ENCODE data around the gene FST. TPM values are rescaled to one million over a fixed set of nuclear protein-coding genes. Genes with fewer than 3 reads are reported as not detected.

The FST gene
- total and polyA plus RNA-seq, 10 of the 15 experiments (the other 5 are each of a cell fraction or from before 2014, with no cell fraction given) = 0.23 TPM; not detected in 9

DNA sequence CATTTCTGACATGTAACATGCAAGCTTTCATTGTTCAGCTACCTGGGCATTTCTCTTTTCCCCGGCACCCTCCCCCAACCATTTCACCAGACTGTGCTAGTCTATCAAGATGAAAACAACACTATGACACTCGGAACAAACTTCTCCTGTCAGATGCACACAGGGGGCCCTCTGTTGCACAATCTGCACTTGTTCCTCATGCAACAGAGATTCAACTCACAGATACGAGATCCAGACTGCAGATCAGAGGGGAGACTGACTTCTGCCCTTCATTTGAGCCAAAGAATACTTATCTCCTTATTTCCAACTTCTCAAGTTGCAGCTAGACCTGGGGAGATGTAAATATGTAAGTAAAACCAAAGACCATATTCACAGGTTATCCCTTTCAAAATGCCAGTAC lies 15.7 kb upstream of the FST start:
- H2AFZ ChIP-seq (ENCODE audit: control insufficient read depth, low read depth, low read length) = no peak overlapping the region
- DNase-seq (ENCODE audit: low read depth, low spot score) (no peak), ATAC-seq (no peak), FAIRE-seq (no peak)
- H3K36me3 ChIP-seq (ENCODE audit: control insufficient read depth in 2 of 2, insufficient read depth in 2 of 2, low read length in 1 of 2) = no peaks in the 10 kb centered on the region
- H3K27me3 ChIP-seq (replicated peaks in 1 of 2; ENCODE audit: control insufficient read depth in 2 of 2, insufficient read depth in 2 of 2, low read length in 1 of 2) = peaks cover 0 to 5% of the 10 kb centered on the region in 2 experiments; a peak in 1 of 4 replicates
- no peak overlapping the region for H3K4me2 ChIP-seq (ENCODE audit: control insufficient read depth, insufficient read depth)
- BruUV-seq (replicated peaks) = no TSS peak
- no peaks in the 10 kb centered on the region for H3K9me3 ChIP-seq (replicated peaks; ENCODE audit: control insufficient read depth, insufficient read depth, low read length)
- SMC1A ChIA-PET (ENCODE audit: uncharacterized antibody, unreplicated experiment) = no interaction called here
- no peaks in the 10 kb centered on the region for H3K79me2 ChIP-seq (ENCODE audit: control insufficient read depth, insufficient read depth, low read length)
- POLR2A ChIA-PET = no interaction called here
- H3K4me3 ChIP-seq = no peak overlapping the region
- no peak overlapping the region for H3K27ac ChIP-seq (ENCODE audit: control insufficient read depth, insufficient read depth)
- in situ Hi-C loops (cut with MboI) (no loop called here), intact Hi-C loops (cut with micrococcal nuclease; ENCODE audit: unreplicated experiment) (no loop called here)
- no peaks in the 10 kb centered on the region for H4K20me1 ChIP-seq (ENCODE audit: control insufficient read depth, insufficient read depth)
- TF ChIP-seq CHD2 (IDR thresholded peaks at IDR 0.05; ENCODE audit: borderline replicate concordance, low read depth, low read length) (no peak), KLF5 (IDR thresholded peaks at IDR 0.05; ENCODE audit: partially characterized antibody) (no peak), POLR2A (IDR thresholded peaks at IDR 0.05; ENCODE audit: low read depth, low read length) (no peak), MTA3 (IDR thresholded peaks at IDR 0.05; ENCODE audit: borderline replicate concordance, low read length) (no peak), CBX3 (IDR thresholded peaks at IDR 0.05; ENCODE audit: borderline replicate concordance, low read depth) (no peak), IRF4 (IDR thresholded peaks at IDR 0.05; ENCODE audit: low read depth, low read length) (no peak), HDGF (IDR thresholded peaks at IDR 0.05) (no peak)
- TF ChIP-seq, protein P1, sequence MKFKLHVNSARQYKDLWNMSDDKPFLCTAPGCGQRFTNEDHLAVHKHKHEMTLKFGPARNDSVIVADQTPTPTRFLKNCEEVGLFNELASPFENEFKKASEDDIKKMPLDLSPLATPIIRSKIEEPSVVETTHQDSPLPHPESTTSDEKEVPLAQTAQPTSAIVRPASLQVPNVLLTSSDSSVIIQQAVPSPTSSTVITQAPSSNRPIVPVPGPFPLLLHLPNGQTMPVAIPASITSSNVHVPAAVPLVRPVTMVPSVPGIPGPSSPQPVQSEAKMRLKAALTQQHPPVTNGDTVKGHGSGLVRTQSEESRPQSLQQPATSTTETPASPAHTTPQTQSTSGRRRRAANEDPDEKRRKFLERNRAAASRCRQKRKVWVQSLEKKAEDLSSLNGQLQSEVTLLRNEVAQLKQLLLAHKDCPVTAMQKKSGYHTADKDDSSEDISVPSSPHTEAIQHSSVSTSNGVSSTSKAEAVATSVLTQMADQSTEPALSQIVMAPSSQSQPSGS (IDR thresholded peaks at IDR 0.05; ENCODE audit: low read length) = no peak
- CTCF ChIA-PET = interaction anchor here (1.3 to 1.7 kb wide), 2 partner anchors 12 to 13 kb away, joined by 3 to 4 read pairs; no protein-coding TSS in a partner anchor
- H3K9ac ChIP-seq (ENCODE audit: control insufficient read depth, insufficient read depth, low read length) = no peak overlapping the region
- H3K4me1 ChIP-seq (ENCODE audit: control insufficient read depth, insufficient read depth, low read length) = no peaks in the 10 kb centered on the region
- RAD21 ChIA-PET (ENCODE audit: unreplicated experiment) = interaction anchor here (1.3 kb wide), 1 partner anchor 13 kb away, joined by 3 read pairs; no protein-coding TSS in a partner anchor
- WGBS (ENCODE audit: insufficient coverage, insufficient replicate concordance, low lambda C conversion rate, missing lambda C conversion rate) = 37% methylated on average over 3 of the region's 3 CpGs

Data from GM12878 (cell line).